ENCODE data around the gene WHRN.

WHRN gene

GRCh38 chr9:114445616-114446015 lies 59.7 kb downstream of the WHRN start:
- DNase-seq = no peak

- no peak for DNase-seq
Measured at GRCh38 chr9:114442022-114442421, 63.3 kb downstream of the WHRN start.

DNA sequence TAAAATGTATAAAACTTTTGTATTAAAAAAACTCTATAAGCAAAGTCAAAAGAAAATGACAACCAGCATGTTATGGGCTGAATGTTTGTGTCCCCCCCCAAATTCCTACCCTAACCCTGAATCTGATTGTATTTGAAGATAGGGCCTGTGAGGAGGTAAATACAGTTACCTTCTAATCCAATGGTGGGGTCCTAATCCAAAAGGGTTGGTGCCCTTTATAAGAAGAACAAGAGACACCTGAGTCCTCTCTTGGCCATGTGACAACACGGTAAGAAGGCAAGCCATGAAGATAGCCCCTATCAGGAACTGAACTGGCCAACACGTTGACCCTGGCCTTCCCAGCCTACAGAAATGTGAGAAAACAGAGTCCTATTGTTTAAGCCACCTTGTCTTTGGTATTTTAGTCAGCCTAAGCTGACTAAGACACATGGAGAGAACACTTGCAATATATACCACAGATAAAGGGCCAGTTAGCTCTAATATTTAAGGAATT lies 67.8 kb downstream of the WHRN start:
- DNase-seq = no peak

DNA sequence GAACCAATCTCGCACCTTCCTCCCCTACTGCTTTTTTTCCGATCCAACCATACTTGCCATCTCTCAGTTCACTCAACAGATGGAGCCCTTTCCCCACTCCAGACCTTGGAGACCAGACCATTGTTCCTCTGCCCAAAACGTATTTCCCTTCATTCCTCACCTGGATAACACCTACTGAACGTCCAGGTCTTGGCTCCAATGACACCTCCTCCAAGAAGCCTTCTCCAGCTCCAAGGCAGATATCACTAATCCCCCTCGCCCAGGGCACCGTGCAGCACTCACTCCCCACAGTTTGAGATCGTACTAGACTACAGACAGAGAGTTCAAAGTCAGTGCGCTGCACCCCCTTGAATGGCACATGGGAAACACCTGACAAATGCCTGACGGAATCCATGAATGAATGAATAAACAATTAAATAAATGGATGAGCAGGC lies 70.4 kb downstream of the WHRN start:
- DNase-seq = peak; percentile 12

DNA sequence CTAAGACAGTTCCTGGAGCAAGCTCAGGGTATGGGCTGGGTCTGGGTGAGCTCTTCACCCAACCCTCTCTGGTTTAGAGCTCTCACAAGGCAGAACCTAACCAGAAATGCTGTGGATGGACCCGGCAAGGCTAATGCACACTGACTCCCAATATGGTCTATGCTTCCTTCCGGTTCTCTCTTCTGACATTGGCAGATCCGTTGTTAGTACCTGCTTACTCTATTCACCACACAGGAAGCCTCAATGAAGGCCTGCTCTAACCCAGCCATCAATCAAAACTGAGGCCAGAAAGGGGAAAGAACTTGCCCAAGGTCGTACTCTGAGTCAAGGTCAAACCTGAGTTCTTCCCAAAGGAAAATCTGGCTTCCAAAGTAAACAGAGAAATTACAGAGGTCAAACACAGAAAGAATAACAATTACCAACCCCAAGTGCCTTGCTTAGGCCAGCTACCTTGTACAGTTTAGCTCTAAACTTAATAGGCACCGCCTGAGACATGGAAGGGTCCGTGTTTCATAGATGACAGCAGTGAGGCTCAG lies 71.5 kb downstream of the WHRN start:
- DNase-seq = no peak

DNA sequence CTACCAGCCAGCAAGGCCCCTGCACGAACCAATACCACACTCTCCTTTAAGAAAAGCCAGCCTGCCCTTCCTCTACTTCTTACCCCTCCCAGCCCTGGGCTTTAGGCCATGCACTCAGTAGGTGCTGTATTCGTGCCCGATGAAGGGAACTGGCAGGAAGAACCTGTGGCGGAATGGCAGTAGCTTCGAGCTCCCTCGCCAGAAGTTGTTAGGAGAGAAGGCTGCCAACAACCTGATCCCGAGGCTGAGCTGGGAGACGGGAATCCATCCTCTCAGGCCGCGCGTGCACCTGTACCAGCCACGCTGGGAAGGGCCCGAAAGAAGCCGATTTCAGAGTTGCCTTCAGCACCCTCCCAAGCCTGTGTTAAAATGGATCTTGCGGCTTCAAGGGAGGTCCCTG lies 72.2 kb downstream of the WHRN start:
- no peak for DNase-seq

DNA sequence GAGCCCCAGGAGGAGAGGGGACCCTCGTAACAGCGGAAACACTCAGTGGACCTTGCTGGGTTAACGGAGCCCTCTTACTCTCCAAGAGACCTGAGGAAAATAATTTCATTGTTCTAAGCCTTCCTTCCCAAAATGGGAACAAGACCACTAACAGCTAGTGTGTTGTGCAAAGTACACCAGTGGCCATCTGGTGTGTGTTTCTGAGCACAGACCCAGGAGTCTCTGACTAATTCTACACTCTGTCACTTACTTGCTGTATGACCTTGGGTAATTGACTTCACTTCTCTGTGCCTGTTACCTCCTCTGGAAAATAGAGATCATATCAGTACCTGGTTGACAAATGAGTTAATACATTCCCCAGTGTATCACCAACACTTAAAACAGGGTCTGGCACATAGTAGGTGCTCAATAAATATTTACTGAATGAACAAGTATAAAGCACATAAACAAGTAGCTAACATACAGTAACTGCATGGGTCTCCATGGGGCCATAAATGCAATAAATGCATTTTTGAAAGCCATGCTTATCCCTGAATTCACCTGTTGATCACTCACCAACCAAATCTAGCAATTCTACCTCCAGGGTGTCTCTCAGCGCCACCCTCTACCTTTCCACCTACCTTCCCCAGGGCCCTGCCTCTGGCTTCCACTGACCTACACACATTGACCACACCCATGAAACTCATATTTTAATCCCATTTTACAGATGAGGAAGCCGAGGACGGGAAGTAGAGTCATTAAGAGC lies 72.8 kb downstream of the WHRN start:
- DNase-seq = no peak

GRCh38 chr9:114431770-114432169 lies 73.5 kb downstream of the WHRN start:
- DNase-seq = no peak

GRCh38 chr9:114431003-114431402 lies 74.3 kb downstream of the WHRN start:
- no peak for DNase-seq

- no peak for DNase-seq
Measured at GRCh38 chr9:114430457-114430856, 74.8 kb downstream of the WHRN start.

- no peak for DNase-seq
Measured at GRCh38 chr9:114429488-114429887, 75.8 kb downstream of the WHRN start.

- DNase-seq = no peak
Measured at GRCh38 chr9:114428466-114428865, 76.8 kb downstream of the WHRN start.

GRCh38 chr9:114427644-114428043 lies 77.6 kb downstream of the WHRN start:
- no peak for DNase-seq

GRCh38 chr9:114426046-114426948 lies 79.0 kb downstream of the WHRN start:
- DNase-seq = no peak

DNA sequence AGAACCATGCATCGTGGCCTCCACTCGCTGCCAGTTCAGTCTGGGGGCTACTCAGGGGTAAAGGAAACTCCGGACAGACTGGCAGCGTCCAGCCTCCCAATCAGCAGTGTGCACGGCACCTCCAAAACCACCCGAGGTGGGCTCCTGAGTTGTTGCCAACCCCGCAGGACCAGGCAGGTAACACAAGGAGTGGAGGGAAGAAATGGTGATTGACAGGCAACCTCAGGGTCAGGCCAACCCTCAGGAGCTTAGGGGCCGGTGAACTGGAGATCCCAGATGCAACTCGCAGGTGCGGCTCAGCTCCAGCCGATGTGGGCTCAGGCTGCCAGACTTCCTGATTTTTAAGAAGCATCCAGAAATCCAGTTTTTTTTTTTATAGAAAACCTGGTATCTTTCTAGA lies 80.1 kb downstream of the WHRN start:
- no peak for DNase-seq

GRCh38 chr9:114424126-114424525 lies 81.1 kb downstream of the WHRN start:
- DNase-seq = no peak

- no peak for DNase-seq
Measured at GRCh38 chr9:114423181-114423580, 82.1 kb downstream of the WHRN start.

GRCh38 chr9:114421147-114421546 lies 84.1 kb downstream of the WHRN start:
- DNase-seq = no peak

GRCh38 chr9:114419796-114420195 lies 85.5 kb downstream of the WHRN start:
- no peak for DNase-seq

- DNase-seq = no peak
Measured at GRCh38 chr9:114418053-114418452, 87.2 kb downstream of the WHRN start.

GRCh38 chr9:114417511-114417910 lies 87.8 kb downstream of the WHRN start:
- no peak for DNase-seq

- no peak for DNase-seq
Measured at GRCh38 chr9:114416906-114417305, 88.4 kb downstream of the WHRN start.

DNA sequence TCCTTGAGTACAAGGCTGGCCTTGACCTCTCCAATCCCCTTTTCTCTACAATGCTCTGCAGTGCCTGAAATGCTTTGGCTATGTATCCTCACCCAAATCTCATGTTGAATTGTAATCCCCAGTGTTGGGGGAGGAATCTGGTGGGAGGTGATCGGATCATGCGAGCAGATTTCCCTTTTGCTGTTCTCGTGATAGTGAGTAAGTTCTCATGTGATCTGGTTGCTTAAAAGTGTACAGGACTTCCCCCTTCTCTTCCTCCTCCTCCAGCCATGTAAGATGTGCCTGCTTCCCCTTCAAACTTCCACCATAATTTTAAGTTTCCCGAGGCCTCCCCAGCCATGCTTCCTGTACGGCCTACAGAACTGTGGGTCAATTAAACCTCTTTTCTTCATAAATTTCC lies 89.0 kb downstream of the WHRN start:
- no peak for DNase-seq

DNA sequence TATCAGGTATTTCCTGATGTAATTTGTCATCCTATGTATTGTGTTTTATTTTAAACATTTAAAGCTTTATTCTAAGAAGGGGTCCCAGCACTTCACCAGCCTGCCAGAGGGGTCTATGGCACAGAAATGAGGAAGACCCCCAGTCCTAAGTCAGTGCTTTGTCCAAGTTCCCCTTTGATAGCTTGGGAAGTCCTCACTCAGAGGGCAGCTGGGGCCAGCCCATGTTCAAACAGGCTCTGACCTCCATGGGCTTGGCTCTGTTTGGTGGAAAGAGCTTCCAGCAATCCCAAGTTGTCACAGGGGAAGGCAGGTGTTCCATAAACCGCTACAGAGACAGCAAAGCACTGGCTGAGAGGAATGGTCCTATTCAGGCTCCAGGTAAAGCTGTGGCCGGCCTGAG lies 90.9 kb downstream of the WHRN start:
- DNase-seq = no peak

Measured in hematopoietic multipotent progenitor cell treated with erythropoietin and hydrocortisone succinate and interleukin-3 and kit ligand, for 8 days (in vitro differentiated cells).